Measurements from ENCODE around the gene OR56A1. TPM values are rescaled to one million over a fixed set of nuclear protein-coding genes. Genes with fewer than 3 reads are reported as not detected.

Gene OR56A1
- total and polyA plus RNA-seq, 2 of the 13 experiments (the other 11 are each of a cell fraction or from before 2014, with no cell fraction given), result not detected

GRCh38 chr11:6027501-6027900 lies 3.1 kb downstream of the OR56A1 start (continued):
- no peak for TF ChIP-seq MLX (CRISPR knock-in tag; IDR thresholded peaks at IDR 0.05)

GRCh38 chr11:6025056-6025455 lies 5.5 kb downstream of the OR56A1 start:
- no peaks in the 10 kb centered on the region for H3K4me1 ChIP-seq (ENCODE audit: insufficient read depth, low read length)
- FAIRE-seq, result no peak
- intact Hi-C loops (cut with micrococcal nuclease; ENCODE audit: unreplicated experiment) (no loop called here), in situ Hi-C loops (cut with HindIII; ENCODE audit: extremely low pct_ligation_motif_present, low pct_unique_long_range_greater_than_20kb) (loop anchor here (10.0 kb wide), 1 partner anchor 290 kb away; no protein-coding TSS in a partner anchor)
- H3K9ac ChIP-seq (ENCODE audit: insufficient read depth, low read depth, low read length), result no peak overlapping the region
- POLR2A ChIA-PET, result no interaction called here
- BruUV-seq (replicated peaks), result no TSS peak
- CTCF ChIA-PET (ENCODE audit: low intra/inter-chr PET ratio, low total read pairs), result no interaction called here
- ATAC-seq, result no peak
- H3K79me2 ChIP-seq (ENCODE audit: insufficient read depth, low read length), result no peaks in the 10 kb centered on the region
- no peaks in the 10 kb centered on the region for H4K20me1 ChIP-seq (ENCODE audit: insufficient read depth, low read length)
- no peak overlapping the region for H3K4me2 ChIP-seq (ENCODE audit: low read depth, low read length)
- no peak overlapping the region for H3K27ac ChIP-seq (ENCODE audit: extremely low read length, insufficient read depth, low read length)
- H3K27me3 ChIP-seq (ENCODE audit: control insufficient read depth in 1 of 2, insufficient read depth in 2 of 2, low read length in 2 of 2), result no peaks in the 10 kb centered on the region; a peak in 1 of 5 replicates
- no peak overlapping the region for H3K4me3 ChIP-seq (replicated peaks in 1 of 3; ENCODE audit: insufficient read depth in 1 of 3, low read depth in 2 of 3, low read length in 3 of 3)
- no peaks in the 10 kb centered on the region for H3K36me3 ChIP-seq (replicated peaks in 1 of 2; ENCODE audit: control insufficient read depth in 1 of 2, insufficient read depth in 2 of 2, low read length in 2 of 2)
- no peaks in the 10 kb centered on the region for H3K9me3 ChIP-seq (ENCODE audit: low read length)
- no peak overlapping the region for H2AFZ ChIP-seq (ENCODE audit: low read length)
- no peak for DNase-seq (ENCODE audit: low spot score)
- 0% methylated on average over 2 of the region's 2 CpGs for WGBS (ENCODE audit: low lambda C conversion rate)
- no peak for TF ChIP-seq DMTF1 (CRISPR knock-in tag; IDR thresholded peaks at IDR 0.05)
- TF ChIP-seq ZNF878 (CRISPR knock-in tag; IDR thresholded peaks at IDR 0.05), result no peak
- no peak for TF ChIP-seq ZNF646 (CRISPR knock-in tag; IDR thresholded peaks at IDR 0.05)
- no peak for TF ChIP-seq STAT5B (CRISPR knock-in tag; IDR thresholded peaks at IDR 0.05)
- no peak for TF ChIP-seq ZNF746 (CRISPR knock-in tag; IDR thresholded peaks at IDR 0.05)
- no peak for TF ChIP-seq EHMT2 (IDR thresholded peaks at IDR 0.05; ENCODE audit: borderline replicate concordance, low read depth, low read length)
- no peak for TF ChIP-seq ZNF784 (CRISPR knock-in tag; IDR thresholded peaks at IDR 0.05; ENCODE audit: borderline replicate concordance)
- TF ChIP-seq ZBTB39 (CRISPR knock-in tag; IDR thresholded peaks at IDR 0.05), result no peak
- no peak for TF ChIP-seq SNAPC5 (CRISPR knock-in tag; IDR thresholded peaks at IDR 0.05; ENCODE audit: borderline replicate concordance)

Data from HepG2 (cell line).